H1 (cell line): Measurements from ENCODE around the gene TMEM138.

Experiments used
- CHD2 ChIP-seq: IDR thresholded peaks from 2 replicates; pipeline ENCODE4 v1.6.1; 2012; ENCODE audit warnings: low read length, improper control_type of control experiment
- CTCF ChIP-seq, 3 experiments: IDR thresholded peaks; 1 replicate in 2 of 3; 2 replicates in 1 of 3; pipeline versions ENCODE4 v1.5.1 to v1.6.1; 2011; ENCODE audit warnings: low read length in 3 of 3, mild to moderate bottlenecking in 3 of 3, inconsistent platforms in 2 of 3, low read depth in 1 of 3, moderate library complexity in 1 of 3; ENCODE audit not compliant: insufficient read depth in 1 of 3; ENCODE audit errors: control extremely low read depth in 1 of 3
- PHF8 ChIP-seq: fragments of 200-600 bp; sonication (generic); conservative IDR thresholded peaks from 2 replicates; pipeline ENCODE4 v1.7.1; 2012; ENCODE audit warnings: low read depth, mild to moderate bottlenecking, inconsistent platforms, low read length, moderate library complexity

GRCh38 chr11:61332797-61333549, 29.2 kb upstream of the TMEM138 start, which contains the start of the genes DDB1 and TKFC:
- TF ChIP-seq PHF8 (peak; percentile 91), CHD2 (no peak), CTCF (IDR thresholded peaks at IDR 0.05; ENCODE audit: control extremely low read depth in 1 of 3, insufficient read depth in 1 of 3, low read depth in 1 of 3, low read length in 3 of 3) (no peak)
